IMR-90 (cell line): ENCODE data around the gene PPIB.

ENCODE experiments used
- CHD1 ChIP-seq: IDR thresholded peaks from 2 replicates; pipeline ENCODE4 v1.6.1; 2012; ENCODE audit warnings: low read depth, low read length, improper control_type of control experiment
- FOS ChIP-seq: fragments of 150-350 bp; IDR thresholded peaks from 2 replicates; pipeline ENCODE4 v1.6.1; 2016; ENCODE audit warnings: low read depth, low read length
- SMC3 ChIP-seq: fragments of 150-350 bp; IDR thresholded peaks from 2 replicates; pipeline ENCODE4 v1.6.1; 2016; ENCODE audit warnings: low read depth, mild to moderate bottlenecking, antibody characterized with exemption, low read length, moderate library complexity
- TF ChIP-seq, protein P1 (sequence below): conservative IDR thresholded peaks from 2 replicates; pipeline ENCODE4 v1.5.1; 2012; ENCODE audit warnings: mild to moderate bottlenecking, low read depth, low read length, improper control_type of control experiment

DNA sequence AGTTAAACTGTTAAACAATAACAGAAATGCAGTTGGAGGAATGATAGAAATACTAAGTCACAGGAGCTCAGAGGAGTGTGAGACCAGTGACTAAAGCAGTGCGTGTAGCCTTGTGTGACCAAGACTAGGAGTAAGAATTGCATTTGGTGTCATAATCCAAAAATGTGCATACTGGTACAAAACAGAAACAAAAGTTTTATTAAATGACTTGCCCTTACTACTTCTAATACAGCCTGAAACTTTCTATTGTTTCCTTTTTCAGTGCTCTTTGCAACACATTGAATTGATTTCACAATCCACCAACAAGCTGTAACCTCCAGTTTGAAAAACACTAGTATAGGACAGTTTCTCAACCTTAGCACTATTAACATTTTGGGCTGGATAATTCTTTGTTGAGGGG is 49.9 kb downstream of the PPIB start:
- TF ChIP-seq CHD1 (no peak), SMC3 (no peak), FOS (no peak)
- TF ChIP-seq, protein P1, sequence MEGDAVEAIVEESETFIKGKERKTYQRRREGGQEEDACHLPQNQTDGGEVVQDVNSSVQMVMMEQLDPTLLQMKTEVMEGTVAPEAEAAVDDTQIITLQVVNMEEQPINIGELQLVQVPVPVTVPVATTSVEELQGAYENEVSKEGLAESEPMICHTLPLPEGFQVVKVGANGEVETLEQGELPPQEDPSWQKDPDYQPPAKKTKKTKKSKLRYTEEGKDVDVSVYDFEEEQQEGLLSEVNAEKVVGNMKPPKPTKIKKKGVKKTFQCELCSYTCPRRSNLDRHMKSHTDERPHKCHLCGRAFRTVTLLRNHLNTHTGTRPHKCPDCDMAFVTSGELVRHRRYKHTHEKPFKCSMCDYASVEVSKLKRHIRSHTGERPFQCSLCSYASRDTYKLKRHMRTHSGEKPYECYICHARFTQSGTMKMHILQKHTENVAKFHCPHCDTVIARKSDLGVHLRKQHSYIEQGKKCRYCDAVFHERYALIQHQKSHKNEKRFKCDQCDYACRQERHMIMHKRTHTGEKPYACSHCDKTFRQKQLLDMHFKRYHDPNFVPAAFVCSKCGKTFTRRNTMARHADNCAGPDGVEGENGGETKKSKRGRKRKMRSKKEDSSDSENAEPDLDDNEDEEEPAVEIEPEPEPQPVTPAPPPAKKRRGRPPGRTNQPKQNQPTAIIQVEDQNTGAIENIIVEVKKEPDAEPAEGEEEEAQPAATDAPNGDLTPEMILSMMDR: no peak
